Measurements from ENCODE around the gene APOBEC3F. TPM values are rescaled to one million over a fixed set of nuclear protein-coding genes. Genes with fewer than 3 reads are reported as not detected.

The APOBEC3F gene
- total and polyA plus RNA-seq, 2 of the 13 experiments (the other 11 are each of a cell fraction or from before 2014, with no cell fraction given) = 2.9 to 3.7 TPM

- FAIRE-seq (no peak), ATAC-seq (no peak), DNase-seq (ENCODE audit: low spot score) (no peak)
- H3K4me2 ChIP-seq (ENCODE audit: low read depth, low read length) = no peak overlapping the region
- ChIA-PET POLR2A (no interaction called here), CTCF (ENCODE audit: low intra/inter-chr PET ratio, low total read pairs) (no interaction called here)
- H4K20me1 ChIP-seq (ENCODE audit: insufficient read depth, low read length) = no peaks in the 10 kb centered on the region
- H3K79me2 ChIP-seq (ENCODE audit: insufficient read depth, low read length) = no peaks in the 10 kb centered on the region
- H3K9me3 ChIP-seq (ENCODE audit: low read length) = no peaks in the 10 kb centered on the region
- no peak overlapping the region for H3K4me3 ChIP-seq (replicated peaks in 1 of 3; ENCODE audit: insufficient read depth in 1 of 3, low read depth in 2 of 3, low read length in 3 of 3)
- TF ChIP-seq HCFC1 (IDR thresholded peaks at IDR 0.05; ENCODE audit: low read depth, low read length) = no peak
- no peak for TF ChIP-seq SNAPC2 (CRISPR knock-in tag; IDR thresholded peaks at IDR 0.05)
- no peak for TF ChIP-seq RELA (CRISPR knock-in tag; IDR thresholded peaks at IDR 0.05)
- WGBS (ENCODE audit: low lambda C conversion rate) = 69% methylated on average over 8 of the region's 8 CpGs
- H2AFZ ChIP-seq (ENCODE audit: low read length) = no peak overlapping the region
- no TSS peak for BruUV-seq (replicated peaks)
- no peak overlapping the region for H3K9ac ChIP-seq (ENCODE audit: insufficient read depth, low read depth, low read length)
- intact Hi-C loops (cut with micrococcal nuclease; ENCODE audit: unreplicated experiment) = no loop called here
- H3K27me3 ChIP-seq (ENCODE audit: control insufficient read depth in 1 of 2, insufficient read depth in 2 of 2, low read length in 2 of 2) = no peaks in the 10 kb centered on the region; a peak in 1 of 5 replicates
- no peaks in the 10 kb centered on the region for H3K36me3 ChIP-seq (replicated peaks in 1 of 2; ENCODE audit: control insufficient read depth in 1 of 2, insufficient read depth in 2 of 2, low read length in 2 of 2)
- in situ Hi-C loops (cut with HindIII; ENCODE audit: extremely low pct_ligation_motif_present, low pct_unique_long_range_greater_than_20kb) = no loop called here
- no peak overlapping the region for H3K27ac ChIP-seq (ENCODE audit: extremely low read length, insufficient read depth, low read length)
- peaks cover 9% of the 10 kb centered on the region for H3K4me1 ChIP-seq (ENCODE audit: insufficient read depth, low read length)
Observed at GRCh38 chr22:39081598-39081997, 40.9 kb downstream of the APOBEC3F start.

GRCh38 chr22:39083212-39084165 lies 42.8 kb downstream of the APOBEC3F start:
- no peak for FAIRE-seq
- no peak for ATAC-seq
- no peak for DNase-seq (ENCODE audit: low spot score)
- H3K9ac ChIP-seq (ENCODE audit: insufficient read depth, low read depth, low read length) = no peak overlapping the region
- no peaks in the 10 kb centered on the region for H3K9me3 ChIP-seq (ENCODE audit: low read length)
- H3K4me1 ChIP-seq (ENCODE audit: insufficient read depth, low read length) = no peaks in the 10 kb centered on the region
- no peaks in the 10 kb centered on the region for H4K20me1 ChIP-seq (ENCODE audit: insufficient read depth, low read length)
- ChIA-PET CTCF (ENCODE audit: low intra/inter-chr PET ratio, low total read pairs) (no interaction called here), POLR2A (no interaction called here)
- H3K79me2 ChIP-seq (ENCODE audit: insufficient read depth, low read length) = no peaks in the 10 kb centered on the region
- intact Hi-C loops (cut with micrococcal nuclease; ENCODE audit: unreplicated experiment) = no loop called here
- H3K4me2 ChIP-seq (ENCODE audit: low read depth, low read length) = no peak overlapping the region
- TF ChIP-seq GPBP1L1 (CRISPR knock-in tag; IDR thresholded peaks at IDR 0.05) (no peak), AKNA (CRISPR knock-in tag; IDR thresholded peaks at IDR 0.05; ENCODE audit: borderline replicate concordance) (no peak)
- H3K27ac ChIP-seq (ENCODE audit: extremely low read length, insufficient read depth, low read length) = no peak overlapping the region
- in situ Hi-C loops (cut with HindIII; ENCODE audit: extremely low pct_ligation_motif_present, low pct_unique_long_range_greater_than_20kb) = no loop called here
- 55% methylated on average over 11 of the region's 14 CpGs for whole genome bisulfite sequencing (ENCODE audit: low lambda C conversion rate)
- H3K27me3 ChIP-seq (ENCODE audit: control insufficient read depth in 1 of 2, insufficient read depth in 2 of 2, low read length in 2 of 2) = peaks cover 0 to 5% of the 10 kb centered on the region in 2 experiments; a peak in 2 of 5 replicates
- no peak overlapping the region for H2AFZ ChIP-seq (ENCODE audit: low read length)
- BruUV-seq (replicated peaks) = no TSS peak
- no peaks in the 10 kb centered on the region for H3K36me3 ChIP-seq (replicated peaks in 1 of 2; ENCODE audit: control insufficient read depth in 1 of 2, insufficient read depth in 2 of 2, low read length in 2 of 2)
- H3K4me3 ChIP-seq (replicated peaks in 1 of 3; ENCODE audit: insufficient read depth in 1 of 3, low read depth in 2 of 3, low read length in 3 of 3) = no peak overlapping the region
